ENCODE results near the gene PTPRK.

The PTPRK gene

DNA sequence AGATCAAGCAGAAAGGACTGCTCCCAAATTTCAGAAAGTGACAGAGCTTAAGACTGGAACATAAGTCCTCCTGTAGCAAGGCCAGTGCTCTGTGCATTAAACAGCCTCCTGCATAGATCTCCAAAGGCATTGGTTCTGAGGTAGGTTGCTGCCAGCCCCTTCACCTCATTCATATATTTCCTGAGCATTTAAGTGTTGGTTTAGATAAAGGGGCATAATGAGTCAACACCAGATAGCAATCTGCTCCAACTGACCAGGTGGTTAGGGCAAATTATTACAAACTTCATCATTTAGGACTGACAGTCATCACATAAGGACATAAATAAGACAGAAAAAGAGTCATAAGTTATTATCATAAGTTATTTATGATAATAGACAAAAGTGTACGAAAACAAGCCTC is 10.7 kb downstream of the PTPRK start:
- Histone ChIP-seq H3K4me1 (peaks cover 0 to 78% (median 11%) of the 10 kb centered on the region in 4 donors), H3K4me3 (no peak overlapping the region), H3K36me3 (no peaks in the 10 kb centered on the region), H3K9me3 (no peaks in the 10 kb centered on the region), H3K27ac (no peak overlapping the region), H3K27me3 (no peaks in the 10 kb centered on the region)
- TF ChIP-seq, protein P1, sequence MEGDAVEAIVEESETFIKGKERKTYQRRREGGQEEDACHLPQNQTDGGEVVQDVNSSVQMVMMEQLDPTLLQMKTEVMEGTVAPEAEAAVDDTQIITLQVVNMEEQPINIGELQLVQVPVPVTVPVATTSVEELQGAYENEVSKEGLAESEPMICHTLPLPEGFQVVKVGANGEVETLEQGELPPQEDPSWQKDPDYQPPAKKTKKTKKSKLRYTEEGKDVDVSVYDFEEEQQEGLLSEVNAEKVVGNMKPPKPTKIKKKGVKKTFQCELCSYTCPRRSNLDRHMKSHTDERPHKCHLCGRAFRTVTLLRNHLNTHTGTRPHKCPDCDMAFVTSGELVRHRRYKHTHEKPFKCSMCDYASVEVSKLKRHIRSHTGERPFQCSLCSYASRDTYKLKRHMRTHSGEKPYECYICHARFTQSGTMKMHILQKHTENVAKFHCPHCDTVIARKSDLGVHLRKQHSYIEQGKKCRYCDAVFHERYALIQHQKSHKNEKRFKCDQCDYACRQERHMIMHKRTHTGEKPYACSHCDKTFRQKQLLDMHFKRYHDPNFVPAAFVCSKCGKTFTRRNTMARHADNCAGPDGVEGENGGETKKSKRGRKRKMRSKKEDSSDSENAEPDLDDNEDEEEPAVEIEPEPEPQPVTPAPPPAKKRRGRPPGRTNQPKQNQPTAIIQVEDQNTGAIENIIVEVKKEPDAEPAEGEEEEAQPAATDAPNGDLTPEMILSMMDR (IDR thresholded peaks at IDR 0.05): no peak
- intact Hi-C loops (cut with DNase I; ENCODE audit: low total_unique reads): no loop called here
- no peak for DNase-seq

DNA sequence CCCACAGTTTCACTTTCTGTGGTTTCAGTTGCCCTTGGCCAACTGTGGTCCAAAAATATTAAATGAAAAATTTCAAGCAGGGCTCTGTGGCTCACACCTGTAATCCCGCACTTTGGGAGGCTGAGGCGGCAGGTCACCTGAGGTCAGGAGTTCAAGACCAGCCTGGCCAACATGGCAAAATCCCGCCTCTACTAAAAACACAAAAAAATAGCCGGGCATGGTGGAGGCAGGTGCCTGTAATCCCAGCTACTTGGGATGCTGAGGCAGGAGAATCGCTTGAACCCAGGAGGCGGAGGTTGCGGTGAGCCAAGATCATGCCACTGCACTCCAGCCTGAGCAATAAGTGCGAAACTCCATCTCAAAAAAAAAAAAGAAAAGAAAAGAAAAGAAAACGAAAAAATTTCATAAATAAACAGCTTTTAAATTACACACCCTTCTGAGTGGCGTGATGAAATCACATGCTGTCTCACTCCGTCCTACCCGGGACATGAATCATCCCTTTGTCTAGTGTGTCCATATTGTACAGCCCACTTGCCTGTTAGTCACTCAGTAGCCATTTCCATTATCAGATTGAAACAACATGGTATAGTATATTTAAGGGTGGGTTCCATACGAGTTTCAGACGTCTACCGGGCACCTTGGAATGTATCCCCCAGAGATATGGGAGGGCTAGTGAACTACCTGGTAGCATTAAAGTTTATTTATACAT is 11.7 kb downstream of the PTPRK start:
- H3K9me3 ChIP-seq: no peaks in the 10 kb centered on the region
- H3K27ac ChIP-seq: no peak overlapping the region
- TF ChIP-seq, protein P1 (IDR thresholded peaks at IDR 0.05): no peak
- H3K4me3 ChIP-seq: no peak overlapping the region
- no peaks in the 10 kb centered on the region for H3K36me3 ChIP-seq
- intact Hi-C loops (cut with DNase I; ENCODE audit: low total_unique reads): no loop called here
- no peaks in the 10 kb centered on the region for H3K27me3 ChIP-seq
- H3K4me1 ChIP-seq: peaks cover 0 to 78% (median 15%) of the 10 kb centered on the region in 4 donors
- no peak for DNase-seq

DNA sequence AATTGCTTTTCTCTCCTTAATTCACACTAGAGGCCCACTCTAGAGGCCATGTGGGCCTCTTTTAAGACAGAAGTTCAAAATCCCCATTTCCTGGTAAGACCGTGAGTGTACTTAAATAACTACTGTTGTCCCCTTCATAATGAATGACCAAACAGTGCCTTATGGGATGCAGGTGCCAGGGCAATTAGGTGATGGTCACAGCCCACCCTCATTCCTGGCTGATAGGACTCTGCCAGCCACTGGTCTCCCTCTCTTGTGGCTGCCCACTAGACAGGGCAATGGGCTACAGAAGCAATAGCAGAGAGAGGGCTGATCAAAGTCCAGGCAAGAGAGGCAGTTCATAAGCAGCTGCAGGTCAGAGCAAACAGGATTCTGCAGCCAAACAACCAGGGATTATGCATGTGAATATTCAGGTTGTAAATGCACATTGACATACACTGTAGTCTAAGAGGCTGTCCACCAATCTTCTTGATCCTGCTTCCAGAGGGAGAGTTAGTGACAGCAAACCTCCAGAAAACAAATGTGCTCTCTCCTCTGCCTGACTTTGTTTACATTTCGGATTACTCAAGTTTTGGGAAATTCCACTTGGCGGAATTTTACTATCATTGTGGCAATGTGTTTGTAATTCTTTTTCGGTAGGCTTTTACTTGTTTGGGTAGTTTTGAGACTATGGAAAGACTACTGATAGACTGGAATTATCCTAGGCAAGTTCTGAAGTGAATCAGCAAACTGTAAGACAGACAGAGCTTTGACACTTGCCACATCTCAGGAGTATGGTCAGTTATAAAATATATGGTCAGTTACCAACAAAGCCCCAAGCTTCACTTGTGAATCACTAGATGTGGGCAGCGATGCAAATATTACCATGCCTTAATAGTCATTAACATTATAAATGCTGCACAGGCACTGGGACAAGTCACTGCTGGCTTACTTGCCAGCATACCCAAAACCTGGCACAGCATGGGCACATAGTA is 12.8 kb downstream of the PTPRK start:
- H3K36me3 ChIP-seq: no peaks in the 10 kb centered on the region
- no peaks in the 10 kb centered on the region for H3K27me3 ChIP-seq
- H3K27ac ChIP-seq: peak overlapping the region in 1 of 2 donors; percentile 17
- peaks cover 0 to 67% (median 15%) of the 10 kb centered on the region in 4 donors for H3K4me1 ChIP-seq
- no peak overlapping the region for H3K4me3 ChIP-seq
- DNase-seq: no peak
- intact Hi-C loops (cut with DNase I; ENCODE audit: low total_unique reads): no loop called here
- H3K9me3 ChIP-seq: no peaks in the 10 kb centered on the region
- TF ChIP-seq, protein P1 (IDR thresholded peaks at IDR 0.05): no peak

DNA sequence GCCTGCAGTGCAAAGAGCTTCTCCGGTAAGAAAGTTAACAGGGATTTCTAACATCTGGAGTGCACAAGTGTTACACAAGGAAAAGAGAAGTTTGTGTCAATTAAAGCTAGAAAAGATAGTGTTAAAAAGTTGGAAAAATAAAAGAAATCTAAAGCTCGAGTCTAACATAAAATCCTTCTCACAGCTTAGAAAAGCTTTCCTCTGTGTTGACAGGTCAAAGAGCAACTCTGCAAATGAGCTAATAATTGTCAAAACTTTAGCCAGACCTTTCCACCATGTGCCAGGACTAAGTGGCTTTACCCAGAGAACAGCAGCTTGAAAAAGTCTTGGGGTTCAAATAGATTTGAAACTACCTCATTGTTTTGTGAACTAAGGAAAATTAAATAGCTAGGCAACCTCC is 14.8 kb downstream of the PTPRK start:
- TF ChIP-seq, protein P1 (IDR thresholded peaks at IDR 0.05): no peak
- no peak for DNase-seq
- intact Hi-C loops (cut with DNase I; ENCODE audit: low total_unique reads): no loop called here
- peaks cover 0 to 57% (median 19%) of the 10 kb centered on the region in 4 donors for H3K4me1 ChIP-seq
- H3K9me3 ChIP-seq: no peaks in the 10 kb centered on the region
- no peak overlapping the region for H3K4me3 ChIP-seq
- no peaks in the 10 kb centered on the region for H3K27me3 ChIP-seq
- H3K36me3 ChIP-seq: no peaks in the 10 kb centered on the region
- no peak overlapping the region for H3K27ac ChIP-seq

DNA sequence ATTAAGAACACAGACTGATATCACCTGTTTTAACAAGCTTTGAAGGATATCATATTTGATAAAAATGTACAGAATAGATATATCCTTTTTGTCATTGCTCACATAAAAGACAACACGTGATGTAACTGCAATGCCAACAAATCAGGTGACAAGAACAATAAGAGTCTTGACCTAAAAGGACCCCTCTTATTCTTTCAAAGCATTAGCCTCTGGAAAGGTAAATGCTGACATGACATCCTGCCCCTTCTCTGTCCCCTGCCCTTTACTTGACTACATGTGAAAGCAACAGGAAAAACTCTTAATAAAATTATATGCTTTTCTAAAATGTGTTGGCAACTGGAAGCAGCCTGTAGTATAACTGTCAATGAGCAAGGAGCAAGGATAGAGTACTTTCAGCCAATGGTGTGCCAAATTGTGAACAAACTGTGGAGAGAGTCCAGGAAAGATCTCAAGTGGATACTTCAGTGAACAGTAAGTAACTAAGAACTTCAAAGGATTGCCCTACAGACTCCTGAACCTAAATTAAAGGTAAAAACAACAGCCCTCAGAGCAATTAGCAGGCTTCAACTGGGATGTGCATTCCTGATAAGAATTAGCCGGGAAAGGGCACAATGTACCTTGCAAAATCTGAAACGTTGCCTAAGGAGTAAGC is 16.3 kb downstream of the PTPRK start:
- intact Hi-C loops (cut with DNase I; ENCODE audit: low total_unique reads): no loop called here
- Histone ChIP-seq H3K36me3 (no peaks in the 10 kb centered on the region), H3K27me3 (no peaks in the 10 kb centered on the region), H3K27ac (no peak overlapping the region), H3K9me3 (no peaks in the 10 kb centered on the region), H3K4me1 (peaks cover 0 to 64% (median 21%) of the 10 kb centered on the region in 4 donors), H3K4me3 (no peak overlapping the region)
- TF ChIP-seq, protein P1 (IDR thresholded peaks at IDR 0.05): no peak
- no peak for DNase-seq

Measured in tibial artery (tissue), 4 donors.